GM13977 (cell line): Measurements from ENCODE around the gene RPL12.

Experiments
- DNase-seq: peaks from one replicate; pipeline ENCODE4 v3.0.0; 2012; ENCODE audit warnings: low spot score
- in situ Hi-C: fragments of 300-500 bp; cut with MboI; formaldehyde crosslinking; loops from one replicate; pipeline ENCODE4 v1.12.0; 2022; ENCODE audit warnings: low sequenced_read_pairs, low pct_unique_long_range_greater_than_20kb, mixed read lengths, inconsistent platforms; ENCODE audit not compliant: unreplicated experiment
- TF ChIP-seq, protein P1 (sequence below): IDR thresholded peaks from 2 replicates; pipeline ENCODE4 v1.5.1; 2012; ENCODE audit warnings: mild to moderate bottlenecking, control low read depth; ENCODE audit not compliant: insufficient read depth; ENCODE audit errors: extremely low read depth, missing control alignments

Gene RPL12

DNA sequence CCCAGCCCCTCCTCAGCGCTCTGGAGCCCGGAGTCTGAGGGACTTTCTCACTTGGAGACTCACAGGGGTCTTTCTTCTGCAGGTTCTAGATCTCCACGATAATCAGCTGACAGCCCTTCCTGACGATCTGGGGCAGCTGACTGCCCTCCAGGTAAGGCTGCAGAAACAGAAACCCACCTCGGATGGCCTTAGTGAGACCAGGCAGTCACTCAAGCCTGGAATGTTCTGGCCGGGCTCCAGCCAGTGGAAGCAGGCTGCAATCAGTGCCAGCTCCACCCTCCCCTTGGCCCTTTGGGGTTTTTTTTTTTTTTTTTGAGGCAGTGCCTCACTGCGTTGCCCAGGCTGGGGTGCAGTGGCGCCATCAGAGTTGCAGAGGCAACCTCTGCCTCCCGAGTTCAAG is 7.7 kb upstream of the RPL12 start:
- TF ChIP-seq, protein P1, sequence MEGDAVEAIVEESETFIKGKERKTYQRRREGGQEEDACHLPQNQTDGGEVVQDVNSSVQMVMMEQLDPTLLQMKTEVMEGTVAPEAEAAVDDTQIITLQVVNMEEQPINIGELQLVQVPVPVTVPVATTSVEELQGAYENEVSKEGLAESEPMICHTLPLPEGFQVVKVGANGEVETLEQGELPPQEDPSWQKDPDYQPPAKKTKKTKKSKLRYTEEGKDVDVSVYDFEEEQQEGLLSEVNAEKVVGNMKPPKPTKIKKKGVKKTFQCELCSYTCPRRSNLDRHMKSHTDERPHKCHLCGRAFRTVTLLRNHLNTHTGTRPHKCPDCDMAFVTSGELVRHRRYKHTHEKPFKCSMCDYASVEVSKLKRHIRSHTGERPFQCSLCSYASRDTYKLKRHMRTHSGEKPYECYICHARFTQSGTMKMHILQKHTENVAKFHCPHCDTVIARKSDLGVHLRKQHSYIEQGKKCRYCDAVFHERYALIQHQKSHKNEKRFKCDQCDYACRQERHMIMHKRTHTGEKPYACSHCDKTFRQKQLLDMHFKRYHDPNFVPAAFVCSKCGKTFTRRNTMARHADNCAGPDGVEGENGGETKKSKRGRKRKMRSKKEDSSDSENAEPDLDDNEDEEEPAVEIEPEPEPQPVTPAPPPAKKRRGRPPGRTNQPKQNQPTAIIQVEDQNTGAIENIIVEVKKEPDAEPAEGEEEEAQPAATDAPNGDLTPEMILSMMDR = no peak
- no peak for DNase-seq
- in situ Hi-C loops = no loop called here

DNA sequence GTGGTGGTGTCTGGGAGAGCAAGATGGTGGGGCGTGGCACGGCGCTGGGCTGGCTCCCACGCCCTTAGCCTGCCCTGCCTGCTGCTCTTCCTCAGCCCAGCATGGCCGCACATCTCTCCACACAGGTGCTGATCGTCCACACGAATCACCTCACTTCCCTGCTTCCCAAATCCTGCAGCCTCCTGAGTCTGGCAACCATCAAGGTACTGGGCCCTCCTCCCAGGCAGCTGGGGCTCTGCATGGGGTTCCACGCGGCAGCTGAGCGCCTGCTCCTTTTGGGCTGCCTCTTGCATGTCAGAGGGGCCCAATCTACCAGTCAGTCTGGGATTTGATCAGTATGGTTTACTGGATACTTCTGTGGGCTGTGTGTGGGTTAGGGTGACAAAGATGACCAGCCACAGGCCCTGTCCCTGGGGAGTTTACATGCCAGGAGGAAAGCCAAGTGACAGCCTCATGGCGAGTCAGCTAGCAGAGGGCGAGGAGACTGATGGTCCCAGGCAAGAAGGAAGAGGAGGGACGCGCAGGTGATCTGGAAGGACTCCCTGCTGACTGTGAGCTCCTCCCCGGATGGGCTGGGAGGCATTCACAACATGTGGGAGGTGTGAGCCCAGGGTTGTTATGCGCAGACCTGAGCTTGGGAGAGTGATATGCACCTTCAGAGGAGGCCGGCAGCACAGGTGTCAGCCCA is 6.1 kb upstream of the RPL12 start:
- TF ChIP-seq, protein P1 = no peak
- no peak for DNase-seq
- in situ Hi-C loops = no loop called here

DNA sequence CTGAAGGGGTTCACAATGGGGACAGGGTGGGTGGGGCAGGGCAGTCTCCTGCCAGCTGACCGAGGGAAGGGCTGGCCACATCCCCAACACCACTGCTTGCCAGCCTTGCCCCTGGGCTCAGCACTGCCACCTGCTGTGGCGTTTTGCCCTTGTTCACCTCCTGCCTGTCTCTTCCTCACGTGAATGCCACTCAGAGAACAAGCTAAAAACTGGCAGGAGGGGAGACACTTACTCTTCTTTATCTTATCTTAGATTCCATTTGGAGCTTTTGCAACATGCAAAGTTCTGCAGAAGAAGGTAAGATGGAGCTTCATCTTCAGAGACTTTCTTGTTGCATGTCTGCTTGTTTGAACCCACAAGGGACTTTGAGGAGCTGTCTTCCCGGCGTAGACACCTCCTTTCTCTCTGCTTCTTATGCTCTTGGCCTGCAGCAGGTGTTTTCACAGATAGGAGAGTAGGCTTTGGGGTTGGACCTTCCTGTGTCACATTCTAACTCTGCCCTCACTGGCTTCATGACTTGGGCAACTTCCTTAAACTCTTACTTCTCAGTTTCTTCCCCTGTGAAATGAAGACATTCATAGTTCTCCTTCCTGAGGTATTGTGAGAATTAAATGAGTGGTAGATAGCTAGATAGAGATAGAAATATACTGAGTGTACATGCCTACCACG is 4.3 kb upstream of the RPL12 start:
- in situ Hi-C loops = no loop called here
- DNase-seq = no peak
- TF ChIP-seq, protein P1 = peak; percentile 43

DNA sequence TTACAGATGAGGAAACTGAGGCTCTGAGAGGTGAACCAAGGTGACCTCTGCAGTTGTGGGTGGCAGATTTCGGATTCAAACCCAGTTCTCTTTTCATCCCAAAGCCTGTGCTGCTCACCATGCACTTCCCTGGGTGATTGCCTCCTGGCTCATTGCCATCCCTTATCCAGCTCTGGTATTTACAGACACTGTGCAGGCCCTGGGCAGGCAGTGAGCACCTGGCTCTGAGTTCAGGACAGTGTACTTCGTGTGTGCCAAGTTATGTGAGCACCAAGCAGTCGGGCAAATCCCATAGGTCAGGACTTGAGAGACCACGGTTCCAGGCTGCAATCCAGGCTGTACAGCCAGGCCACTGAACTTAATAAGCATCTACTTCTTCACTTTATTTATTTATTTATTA is 1.5 kb upstream of the RPL12 start:
- TF ChIP-seq, protein P1 = no peak
- in situ Hi-C loops = no loop called here
- no peak for DNase-seq

DNA sequence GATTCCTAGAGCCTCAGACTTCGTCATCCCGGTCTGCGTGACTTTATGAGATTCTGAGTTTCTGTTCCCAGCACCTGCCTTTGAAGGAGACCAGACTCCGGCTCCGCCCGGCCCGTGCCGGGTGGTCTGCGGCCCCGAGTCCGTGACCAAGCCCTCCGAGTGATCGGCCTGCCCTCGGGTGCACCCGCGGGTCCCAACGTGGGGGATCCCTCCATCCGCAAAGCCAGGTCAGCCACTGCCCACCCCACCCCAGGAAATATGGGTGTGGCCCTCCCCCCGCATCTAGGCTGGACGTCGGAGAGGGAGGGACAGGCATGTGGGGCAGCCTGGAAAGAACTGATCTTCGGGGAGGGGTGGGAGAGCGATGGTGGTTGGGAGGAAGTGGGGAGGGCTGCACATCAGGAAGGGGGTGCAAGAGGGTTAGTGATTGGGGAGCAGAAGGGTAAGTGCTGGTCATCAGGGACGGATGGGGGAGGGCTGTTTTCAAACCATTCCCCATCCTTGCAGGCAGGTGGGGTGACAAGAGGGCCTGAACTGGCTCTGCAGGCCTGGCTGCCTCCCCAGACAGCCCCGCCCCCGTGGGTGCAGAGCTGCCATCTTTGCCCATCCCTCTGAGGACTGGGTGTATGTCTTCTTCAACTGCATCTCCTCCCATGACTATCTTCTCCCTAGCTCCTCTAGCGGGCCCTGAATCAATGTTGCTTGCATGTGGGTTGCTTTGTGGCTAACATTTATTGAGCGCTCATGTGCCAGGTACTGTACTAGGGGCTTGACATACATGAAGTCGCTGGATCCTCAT is 851 bp upstream of the RPL12 start:
- DNase-seq = peak; percentile 67
- TF ChIP-seq, protein P1 = no peak
- in situ Hi-C loops = no loop called here

DNA sequence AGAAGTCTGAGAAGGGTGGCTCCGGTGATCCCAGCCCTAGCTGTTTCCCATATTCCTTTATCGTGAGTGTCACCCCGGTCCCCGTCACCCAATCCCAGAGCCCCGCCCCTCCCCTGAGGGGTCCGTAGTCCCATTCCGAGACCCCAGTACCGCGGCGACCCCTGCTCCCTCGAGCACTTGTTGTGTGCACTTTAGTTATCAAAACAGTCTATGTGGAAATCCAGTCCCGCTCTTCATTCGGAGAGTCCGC is 327 bp upstream of the RPL12 start:
- TF ChIP-seq, protein P1 = no peak
- DNase-seq = no peak
- in situ Hi-C loops = no loop called here
